Erythroblast (primary cell): ENCODE results near the gene APBB3.

Source experiments
- GATA1 ChIP-seq: IDR thresholded peaks from 2 replicates; pipeline ENCODE4 v1.6.1; 2011; ENCODE audit warnings: low read depth, mild to moderate bottlenecking, control low read depth, low read length, moderate library complexity
- POLR2A ChIP-seq: IDR thresholded peaks from 2 replicates; pipeline ENCODE4 v1.6.1; 2011; ENCODE audit warnings: mild to moderate bottlenecking, low read length

GRCh38 chr5:140596321-140596741 is 31.9 kb upstream of the APBB3 start:
- TF ChIP-seq POLR2A: no peak
- TF ChIP-seq GATA1: no peak
